GM19238 (cell line): ENCODE data around the gene CNBP.
"Not testable (repeated sequence)": the region's sequence is repeated elsewhere in the genome, so short reads cannot be mapped to it uniquely, and the experiment has no call there.

ENCODE experiments used
- DNase-seq: peaks from one replicate; pipeline ENCODE4 v3.0.0; 2011; ENCODE audit warnings: low spot score; ENCODE audit not compliant: insufficient read length

The CNBP gene

DNA sequence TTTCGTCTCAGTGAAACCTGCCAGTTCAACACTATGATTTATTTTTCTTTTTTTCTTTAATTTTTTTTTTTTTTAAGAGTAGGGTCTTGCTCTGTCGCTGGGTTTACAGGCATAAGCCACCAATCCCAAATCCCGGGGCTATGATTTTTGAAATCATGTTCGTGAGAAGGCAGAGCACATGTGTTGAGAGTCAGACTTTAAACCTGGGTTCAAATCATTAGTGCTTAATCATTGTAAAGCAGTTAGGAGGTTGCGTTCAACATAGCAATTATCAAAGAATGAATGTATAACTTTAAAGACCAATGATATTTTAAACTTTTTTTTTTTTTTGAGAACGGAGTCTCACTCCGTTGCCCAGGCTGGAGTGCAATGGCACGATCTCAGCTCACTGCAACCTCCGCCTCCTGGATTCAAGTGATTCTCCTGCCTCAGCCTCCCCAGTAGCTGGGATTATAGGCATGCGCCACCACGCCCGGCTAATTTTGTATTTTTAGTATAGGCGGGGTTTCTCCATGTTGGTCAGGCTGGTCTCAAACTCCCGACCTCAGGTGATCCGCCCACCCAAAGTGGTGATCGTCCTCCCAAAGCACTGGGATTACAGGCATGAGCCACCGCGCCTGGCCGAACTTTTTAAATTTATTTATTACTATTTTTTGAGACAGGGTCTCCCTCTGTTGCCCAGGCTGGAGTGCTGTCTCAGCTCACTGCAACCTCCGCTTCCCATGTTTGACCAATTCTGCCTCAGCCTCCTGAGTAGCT, 1.3 kb upstream of the CNBP start:
- DNase-seq: not testable (repeated sequence)

DNA sequence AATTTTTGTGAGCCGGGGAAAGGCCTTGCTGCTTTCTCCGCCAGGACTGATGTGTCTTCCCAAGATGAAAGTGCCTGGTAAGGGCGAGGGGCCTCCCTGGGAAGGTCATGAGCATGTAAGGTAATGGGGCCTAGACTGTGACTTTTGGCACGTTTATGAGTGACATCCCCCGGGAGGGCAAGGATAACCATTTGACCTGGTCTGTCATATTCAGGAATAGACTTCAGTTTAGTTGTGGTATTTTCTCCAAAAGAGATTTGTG, 631 bp upstream of the CNBP start:
- DNase-seq: no peak

DNA sequence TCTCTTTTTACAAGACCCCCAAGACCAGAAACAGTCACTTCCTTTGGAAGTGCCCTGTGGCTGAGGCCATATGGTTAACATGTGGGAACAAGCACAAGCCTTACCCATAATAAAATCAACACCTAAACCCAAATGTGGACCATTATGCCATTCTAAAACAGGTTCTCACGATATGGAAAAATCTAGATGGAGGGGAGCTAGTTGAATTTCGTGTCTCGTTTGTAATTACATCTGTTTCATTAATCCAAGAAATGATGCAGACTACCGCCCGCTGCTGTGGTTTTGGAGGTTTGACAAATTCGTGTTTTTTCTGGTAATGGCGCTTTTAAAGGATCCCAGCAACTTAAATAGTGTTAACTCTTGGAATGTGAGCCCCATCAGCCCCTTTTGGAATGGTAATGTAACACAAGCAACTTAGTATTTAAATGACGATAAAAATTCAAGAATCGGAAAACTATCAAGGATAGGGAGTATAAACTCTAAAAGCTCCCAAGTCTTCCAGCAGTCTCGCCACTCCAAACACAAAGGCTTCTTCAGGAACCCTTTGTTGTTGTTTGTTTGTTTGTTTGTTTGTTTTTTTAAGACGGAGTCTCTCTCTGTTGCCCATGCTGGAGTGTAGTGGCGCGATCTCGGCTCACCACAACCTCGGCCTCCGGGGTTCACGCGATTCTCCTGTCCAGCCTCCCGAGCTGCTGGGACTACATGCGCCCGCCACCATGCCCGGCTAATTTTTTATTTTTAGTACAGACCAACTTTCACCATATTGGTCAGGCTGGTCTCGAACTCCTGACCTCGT, 1.1 kb downstream of the CNBP start:
- DNase-seq: no peak

DNA sequence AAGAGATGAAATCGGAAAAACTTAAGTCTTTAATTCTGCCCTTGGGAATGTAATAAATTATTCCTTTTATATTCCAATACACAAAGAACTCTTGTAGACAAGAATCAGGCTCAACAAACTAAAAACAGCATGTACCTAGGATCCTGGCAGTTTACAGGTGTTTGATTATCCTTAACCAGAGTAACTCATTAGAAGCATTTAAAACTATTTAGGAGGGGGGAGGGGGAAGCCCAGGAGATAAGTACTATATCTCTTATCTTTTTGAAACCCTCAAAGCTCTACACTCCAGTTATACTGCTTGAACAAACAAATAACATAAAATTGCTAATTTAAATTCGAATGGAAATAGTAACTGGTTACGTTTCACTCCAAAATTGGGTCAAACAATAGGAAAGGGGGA, 1.9 kb downstream of the CNBP start:
- no peak for DNase-seq

DNA sequence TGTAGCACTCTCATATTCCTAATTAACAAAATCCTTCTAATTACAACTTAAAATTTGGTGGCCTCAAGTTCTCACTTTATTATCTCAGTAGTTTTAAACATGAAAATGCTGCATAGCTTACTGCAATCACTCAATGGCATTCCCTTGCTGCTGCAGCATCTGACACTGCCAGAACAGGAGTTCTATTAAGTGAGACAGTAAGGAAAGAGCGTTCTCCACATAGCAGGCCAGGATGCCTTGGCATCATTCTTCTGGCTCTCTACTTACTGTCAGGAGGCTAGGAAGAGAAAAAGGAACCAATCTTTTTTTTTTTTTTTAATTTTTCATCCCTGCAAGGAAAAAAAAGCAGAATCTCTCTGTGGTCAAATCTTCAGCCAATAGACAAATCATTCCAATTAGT, 3.2 kb downstream of the CNBP start:
- DNase-seq: no peak

DNA sequence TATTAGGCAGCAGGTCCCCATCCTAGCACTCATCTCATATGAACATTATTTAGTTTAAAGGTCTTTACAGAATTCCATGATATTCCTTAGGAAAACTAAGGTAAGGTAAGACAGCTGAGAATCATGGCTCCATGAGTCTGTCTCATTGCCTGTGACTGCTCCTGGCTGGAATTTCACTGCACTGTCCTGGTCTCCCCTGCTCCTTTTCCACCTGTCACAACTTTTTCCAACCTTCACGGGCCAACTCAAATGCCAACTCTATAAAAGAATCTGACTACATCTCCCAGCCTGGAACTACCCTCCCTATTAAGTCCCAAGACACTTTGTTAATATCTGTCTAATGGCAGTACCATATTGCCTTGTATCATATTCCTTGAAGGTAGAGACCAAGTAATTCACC, 7.6 kb downstream of the CNBP start:
- DNase-seq: no peak

DNA sequence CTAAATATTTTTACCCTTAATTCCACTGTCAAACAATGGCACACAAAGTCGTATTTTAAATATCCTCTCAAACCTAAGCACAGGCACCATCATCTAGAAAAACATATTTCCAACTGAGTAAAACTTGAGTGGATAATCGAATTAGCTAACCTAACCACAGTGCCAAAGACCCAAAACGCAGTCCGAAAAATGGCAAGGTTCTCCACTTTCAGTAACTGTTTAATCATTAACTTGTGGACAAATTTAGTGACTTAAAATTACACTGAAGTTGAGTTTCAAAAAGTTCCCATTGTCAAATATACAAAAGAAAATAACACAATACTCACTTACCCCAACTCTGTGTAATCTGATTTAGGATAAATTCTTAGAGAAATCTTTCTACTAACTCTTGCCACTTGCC, 10.0 kb downstream of the CNBP start:
- DNase-seq: no peak

DNA sequence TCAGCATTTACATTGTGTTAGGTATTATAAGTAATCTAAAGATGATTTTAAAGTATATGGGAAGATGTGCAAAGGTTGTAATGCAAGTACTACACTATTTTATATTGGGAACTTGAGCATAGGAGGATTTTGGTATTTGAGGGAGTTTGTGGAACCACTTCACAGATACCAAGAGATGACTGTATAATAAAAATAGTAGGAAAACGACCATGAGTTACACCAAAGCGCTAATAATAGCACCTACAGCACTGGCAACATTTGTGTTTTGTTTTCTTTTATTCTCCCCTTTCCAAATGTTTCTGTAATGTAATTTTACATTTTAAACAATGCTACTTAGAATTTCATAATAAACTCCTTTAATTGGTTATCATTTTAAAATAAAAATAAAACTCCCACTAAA, 10.5 kb downstream of the CNBP start:
- DNase-seq: no peak

DNA sequence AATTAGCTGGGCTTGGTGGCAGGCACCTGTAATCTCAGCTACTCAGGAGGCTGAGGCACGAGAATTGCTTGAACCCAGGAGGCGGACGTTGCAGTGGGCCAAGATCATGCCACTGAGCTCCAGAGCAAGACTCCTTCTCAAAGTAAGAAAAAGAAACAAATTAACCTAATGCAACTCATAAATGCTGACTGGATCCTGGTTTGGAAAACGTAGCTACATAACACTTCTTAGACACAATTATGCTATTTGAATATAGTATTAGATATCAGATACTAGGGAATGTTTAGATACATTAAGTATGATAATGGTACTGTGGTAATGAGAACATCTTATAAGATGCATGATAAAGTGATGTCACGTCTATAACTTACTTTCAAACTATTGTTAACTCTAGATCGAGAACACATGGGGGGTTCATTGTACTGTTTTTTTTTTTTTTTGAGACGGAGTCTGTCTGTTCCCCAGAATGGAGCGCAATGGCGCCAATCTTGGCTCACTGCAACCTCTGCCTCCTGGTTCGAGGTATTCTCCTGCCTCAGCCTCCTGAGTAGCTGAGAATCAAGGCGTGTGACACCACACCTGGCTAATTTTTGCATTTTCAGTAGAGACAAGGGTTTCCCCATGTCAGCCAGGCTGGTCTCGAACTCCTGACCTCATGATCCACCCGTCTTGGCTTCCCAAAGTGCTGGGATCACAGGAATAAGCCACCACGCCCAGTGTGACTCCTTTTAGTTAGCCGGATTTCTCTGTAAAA, 16.9 kb downstream of the CNBP start:
- no peak for DNase-seq

DNA sequence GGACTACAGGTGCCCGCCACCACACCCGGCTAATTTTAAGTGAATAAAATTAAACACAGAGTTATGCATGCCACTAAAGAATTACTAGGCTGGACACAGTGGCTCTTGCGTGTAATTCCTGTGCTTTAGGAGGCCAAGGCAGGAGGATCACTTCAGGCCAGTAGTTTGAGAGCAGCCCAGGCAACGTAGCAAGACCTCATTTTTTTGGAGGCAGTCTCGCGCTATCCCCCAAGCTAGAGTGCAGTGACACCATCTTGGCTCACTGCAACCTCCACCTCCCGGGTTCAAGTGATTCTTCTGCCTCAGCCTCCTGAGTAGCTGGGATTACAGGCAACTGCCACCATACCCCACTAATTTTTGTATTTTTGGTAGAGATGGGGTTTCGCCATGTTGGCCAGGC, 18.1 kb downstream of the CNBP start:
- DNase-seq: not testable (repeated sequence)

DNA sequence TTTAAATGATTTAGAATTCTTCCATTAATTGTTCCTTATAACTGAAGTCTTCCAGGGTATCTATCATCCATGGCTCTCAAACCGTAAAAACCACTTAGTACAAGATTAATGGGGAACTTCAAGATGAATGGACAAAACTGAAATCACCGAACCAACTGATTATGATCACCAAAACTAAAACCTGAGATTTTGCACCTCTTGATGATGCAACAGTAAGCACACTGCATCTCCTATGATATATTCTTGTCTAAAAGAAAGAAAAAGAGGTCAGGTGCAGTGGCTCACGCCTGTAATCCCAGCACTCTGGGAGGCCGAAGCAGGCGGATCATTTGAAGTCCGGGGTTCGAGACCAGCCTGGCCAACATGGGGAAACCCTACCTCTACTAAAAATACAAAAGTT, 19.2 kb downstream of the CNBP start:
- no peak for DNase-seq

DNA sequence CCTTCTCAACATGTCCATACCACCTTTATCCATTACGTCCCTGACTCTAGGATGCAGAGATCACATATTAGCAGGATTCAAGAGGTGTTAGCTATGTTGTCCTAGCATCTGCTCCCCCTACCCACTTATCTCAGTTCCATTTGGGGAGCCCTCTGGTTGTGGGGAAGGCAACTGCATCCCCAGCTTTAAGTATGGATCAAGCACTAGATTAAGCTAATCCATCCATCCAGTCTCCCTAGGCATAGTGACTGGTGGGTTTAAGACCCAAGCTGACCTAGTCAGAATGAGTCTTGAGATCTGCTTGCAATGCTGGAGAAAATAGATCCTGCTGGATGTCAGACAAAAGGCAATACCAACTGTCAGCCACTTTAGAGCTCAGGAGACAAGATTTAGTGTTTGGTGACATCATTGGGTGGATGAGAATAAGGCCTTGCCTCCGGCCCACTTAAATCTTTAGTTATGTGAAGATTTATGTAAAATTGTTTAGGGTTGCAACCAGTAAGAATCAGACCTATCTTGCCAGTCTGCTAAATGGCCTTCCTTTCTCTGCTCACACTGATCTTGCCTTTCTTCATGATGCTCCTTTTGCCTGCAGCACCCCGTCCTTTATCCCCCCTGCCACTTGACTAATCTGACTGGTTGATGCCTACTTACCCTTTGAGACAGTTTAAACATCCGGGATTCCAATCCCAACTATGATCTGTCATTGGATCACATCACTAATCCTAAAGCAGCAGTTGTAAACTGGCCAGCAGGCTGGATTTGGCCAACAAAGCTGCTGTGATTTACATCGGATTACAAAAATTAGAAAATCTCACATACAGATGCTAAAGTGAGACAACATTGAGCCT, 20.7 kb downstream of the CNBP start:
- no peak for DNase-seq

DNA sequence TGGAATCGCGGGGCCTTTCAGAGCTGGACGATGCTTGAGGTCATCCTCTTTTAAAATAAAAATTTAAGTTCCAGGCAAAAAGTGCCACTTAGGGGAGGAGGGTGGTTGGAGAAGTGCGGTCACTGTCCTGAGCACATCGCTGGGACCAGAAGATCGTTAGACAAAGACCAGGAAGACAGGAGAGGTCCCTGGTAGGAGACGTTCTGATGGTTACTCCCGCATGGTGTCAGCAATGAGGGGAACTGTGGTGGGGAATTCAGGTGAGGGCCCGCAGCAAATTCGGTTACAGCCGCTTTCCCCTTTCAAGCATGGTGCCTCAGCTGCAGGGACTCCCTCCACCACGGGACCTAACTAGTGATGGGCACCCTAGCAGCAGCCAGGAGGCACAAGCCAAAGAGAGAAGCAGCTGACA, 21.8 kb downstream of the CNBP start:
- DNase-seq: peak; percentile 9

DNA sequence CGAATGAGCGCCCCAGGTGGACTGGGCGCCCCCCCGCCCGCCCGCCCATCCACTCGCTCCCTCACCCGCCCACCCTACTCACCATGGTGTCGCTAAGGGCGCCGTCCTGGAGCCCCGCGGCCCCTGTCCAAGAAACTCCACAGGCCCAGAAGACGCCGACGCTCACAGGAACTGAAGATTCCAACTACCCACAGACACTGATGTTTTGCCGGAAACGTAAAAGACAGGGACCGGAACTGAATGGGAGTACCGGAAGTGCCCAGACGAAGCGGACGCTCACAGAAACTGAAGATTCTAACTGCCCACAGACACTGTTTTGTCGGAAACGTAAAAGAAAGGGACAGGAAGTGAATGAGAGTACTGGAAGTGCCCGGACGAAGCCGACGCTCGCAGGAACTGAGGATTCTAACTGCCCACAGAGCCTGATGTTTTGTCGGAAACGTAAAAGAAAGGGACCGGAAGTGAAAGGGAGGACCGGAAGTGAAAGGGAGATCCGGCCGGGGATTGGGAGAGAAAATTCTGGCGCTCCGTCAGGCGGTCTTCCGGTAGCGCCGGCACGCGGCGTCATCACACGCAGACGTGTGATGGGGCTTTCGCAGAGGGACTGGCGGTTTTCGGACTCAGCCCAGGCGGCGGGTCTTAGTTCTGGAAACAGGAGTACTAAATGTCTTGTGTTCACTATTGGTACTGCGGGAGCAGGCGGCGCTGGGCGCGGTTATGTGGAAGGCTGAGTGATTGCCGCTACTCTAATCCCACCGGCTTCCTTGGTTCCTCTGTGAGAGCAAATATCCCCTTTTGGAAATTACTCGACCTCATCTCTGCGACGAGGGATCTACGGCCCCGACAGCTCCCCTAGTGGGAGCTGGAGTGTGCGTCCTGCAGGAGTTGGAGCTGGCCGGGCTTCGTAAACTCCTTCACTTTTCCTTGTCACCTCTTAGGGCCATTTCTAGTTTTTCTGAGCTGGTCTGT, 22.5 kb downstream of the CNBP start, which contains the start of gene ISY1:
ISY1 (minus strand) TSS at position 173 of the 969 bp plus-strand sequence; CDS start at position 85, 88 bp downstream.
- DNase-seq: peak; percentile 86

DNA sequence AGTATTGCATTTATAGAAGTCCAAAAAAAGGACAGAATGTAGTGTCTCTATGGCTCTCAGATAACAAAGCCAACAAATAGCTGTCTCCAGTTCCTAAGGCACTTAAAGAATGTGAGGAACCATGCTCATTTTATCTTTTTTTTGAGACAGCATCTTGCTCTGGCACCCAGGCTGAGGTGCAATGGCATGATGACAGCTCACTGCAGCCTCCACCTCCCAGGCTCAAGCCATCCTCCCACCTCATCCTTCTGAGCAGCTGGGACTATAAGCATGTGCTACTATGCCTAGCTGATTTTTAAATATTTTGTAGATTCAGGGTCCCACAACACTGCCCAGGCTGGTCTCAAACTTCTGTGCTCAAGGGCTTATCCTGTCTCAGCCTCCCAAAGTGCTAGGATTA, 38.9 kb downstream of the CNBP start:
- DNase-seq: no peak

DNA sequence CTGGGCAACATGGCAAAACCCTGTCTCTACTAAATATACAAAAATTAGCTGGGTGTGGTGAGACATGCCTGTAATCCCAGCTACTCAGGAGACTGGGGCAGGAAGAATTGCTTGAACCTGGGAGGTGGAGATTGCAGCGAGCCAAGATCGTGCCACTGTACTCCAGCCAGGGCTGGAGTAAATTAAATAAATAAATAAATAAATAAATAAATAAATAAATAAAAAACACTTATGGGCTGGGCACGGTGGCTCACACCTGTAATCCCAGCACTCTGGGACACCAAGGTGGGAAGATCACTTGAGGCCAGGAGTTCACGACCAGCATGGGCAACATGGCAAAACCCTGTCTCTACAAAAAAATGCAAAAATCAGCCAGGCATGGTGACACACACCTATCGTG, 42.7 kb downstream of the CNBP start:
- DNase-seq: not testable (repeated sequence)

DNA sequence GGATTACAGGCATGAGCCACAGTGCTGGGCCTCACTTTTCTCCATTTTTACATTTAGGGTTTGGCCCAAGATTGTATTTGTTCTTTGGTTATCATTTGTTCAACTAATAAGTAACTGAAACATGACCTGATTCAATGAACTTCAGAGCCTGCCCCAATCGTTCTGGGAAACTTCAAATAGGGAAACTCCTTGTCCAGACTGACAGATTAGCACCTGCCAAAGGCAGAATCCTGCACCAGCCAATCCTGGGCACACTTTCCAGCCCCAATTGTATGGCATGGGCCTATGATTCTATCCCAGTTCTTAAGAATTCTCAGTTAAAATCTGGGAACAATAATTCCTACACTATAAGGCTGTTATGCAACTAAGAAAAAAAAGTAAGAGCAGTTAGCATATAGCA, 43.8 kb downstream of the CNBP start:
- DNase-seq: no peak

DNA sequence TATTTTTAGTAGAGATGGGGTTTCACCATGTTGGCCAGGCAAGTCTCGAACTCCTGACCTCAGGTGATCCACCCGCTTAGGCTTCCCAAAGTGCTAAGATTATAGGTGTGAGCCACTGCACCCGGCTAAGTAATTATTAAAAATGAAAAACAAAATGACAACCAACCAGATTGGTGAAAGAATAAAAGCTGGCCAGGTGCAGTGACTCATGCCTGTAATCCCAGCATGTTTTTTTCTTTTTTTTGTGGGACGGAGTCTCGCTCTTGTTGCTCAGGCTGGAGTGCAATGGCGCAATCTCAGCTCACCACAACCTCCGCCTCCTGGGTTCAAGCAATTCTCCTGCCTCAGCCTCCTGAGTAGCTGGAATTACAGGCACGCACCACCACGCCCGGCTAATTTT, 47.4 kb downstream of the CNBP start:
- DNase-seq: not testable (repeated sequence)

DNA sequence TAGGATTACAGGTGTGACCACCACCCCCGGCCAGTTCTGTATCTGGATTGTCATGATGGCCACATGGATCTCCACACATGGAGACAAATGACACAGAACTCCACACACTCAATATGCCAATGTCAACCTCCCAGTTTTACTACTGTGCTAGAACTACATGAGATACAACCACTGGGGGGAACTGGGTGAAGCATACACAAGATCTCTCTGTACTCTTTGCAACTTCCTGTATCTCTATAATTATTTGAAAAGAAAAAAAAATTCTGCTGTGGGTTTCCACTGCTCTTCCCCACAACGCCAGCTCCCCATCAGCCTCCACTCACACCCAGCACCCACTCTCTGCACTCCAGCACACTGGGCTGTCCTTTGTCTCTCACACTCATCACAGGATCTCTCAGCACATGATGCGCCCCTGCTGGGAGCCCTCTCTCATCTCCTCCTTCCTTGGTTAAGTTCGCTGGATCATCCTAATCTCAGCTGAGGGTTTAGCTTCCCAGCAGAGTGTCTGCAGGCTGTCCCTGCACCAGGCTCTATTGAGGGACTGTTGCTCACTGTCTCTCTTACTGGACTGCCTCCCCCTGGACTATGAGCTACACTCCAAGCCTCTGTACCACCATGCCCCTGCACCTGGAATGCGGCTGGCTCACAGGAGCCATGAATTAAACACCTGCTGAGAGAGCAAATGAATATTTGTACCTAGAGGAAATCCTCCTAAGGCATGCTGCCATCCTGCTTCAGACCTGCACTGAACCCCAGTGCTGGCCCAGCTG, 51.4 kb downstream of the CNBP start:
- DNase-seq: no peak
